Central memory CD8-positive, alpha-beta T cell (primary cell): ENCODE results near the gene FOXN3.

Experiments used
- ATAC-seq: fragments of 150-1000 bp; cut with Tn5 transposase; replicated peaks from 2 replicates; pipeline ENCODE4 v1.10.0; 2022; ENCODE audit warnings: mild to moderate bottlenecking, moderate FRiP score, moderate number of reproducible peaks; ENCODE audit not compliant: poor library complexity, severe bottlenecking; ENCODE audit errors: extremely low read depth
- DNase-seq, 2 donors: peaks; one replicate each; pipeline ENCODE4 v3.0.0; 2021; ENCODE audit warnings: low spot score in 2 of 2
- H3K27ac Mint-ChIP-seq: one replicate; pipeline ENCODE4 v1.8.0; 2022; ENCODE audit warnings: low read depth, mild to moderate bottlenecking, moderate library complexity, mixed read lengths
- H3K27me3 Mint-ChIP-seq: one replicate; pipeline ENCODE4 v1.8.0; 2022; ENCODE audit warnings: mixed read lengths
- H3K36me3 Mint-ChIP-seq: one replicate; pipeline ENCODE4 v1.8.0; 2022; ENCODE audit warnings: mild to moderate bottlenecking, moderate library complexity, mixed read lengths; ENCODE audit not compliant: insufficient read depth
- H3K4me1 Mint-ChIP-seq: one replicate; pipeline ENCODE4 v1.8.0; 2022; ENCODE audit warnings: mixed read lengths
- H3K4me3 Mint-ChIP-seq: one replicate; pipeline ENCODE4 v1.8.0; 2022; ENCODE audit warnings: mild to moderate bottlenecking, moderate library complexity, mixed read lengths
- H3K9me3 Mint-ChIP-seq: one replicate; pipeline ENCODE4 v1.8.0; 2022; ENCODE audit warnings: mixed read lengths

Gene FOXN3

DNA sequence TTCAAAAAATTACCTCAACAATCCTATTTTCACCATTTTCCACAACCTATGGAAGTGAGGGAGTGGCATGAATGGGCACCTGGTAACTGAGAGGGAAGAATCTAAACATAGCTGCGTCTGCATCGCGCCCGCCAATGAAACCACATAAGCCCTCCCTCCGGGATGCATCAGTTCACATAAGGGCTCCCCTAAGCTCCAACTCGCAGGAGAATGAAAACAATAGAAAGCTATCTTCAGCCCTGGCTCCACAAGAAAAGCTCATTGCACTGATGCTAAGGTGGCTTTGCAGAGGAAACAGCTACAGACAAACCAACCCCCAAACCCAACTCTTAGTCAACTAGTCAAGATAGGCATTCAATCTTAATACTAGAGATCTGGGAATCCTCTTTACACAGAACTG is 173.3 kb downstream of the FOXN3 start:
- ATAC-seq (no peak), DNase-seq (no peak)
- peaks cover 7% of the 10 kb centered on the region for H3K36me3 Mint-ChIP-seq
- H3K27me3 Mint-ChIP-seq = no peaks in the 10 kb centered on the region
- H3K9me3 Mint-ChIP-seq = no peaks in the 10 kb centered on the region
- peaks cover 74% of the 10 kb centered on the region for H3K4me1 Mint-ChIP-seq
- no peak overlapping the region for H3K4me3 Mint-ChIP-seq
- no peak overlapping the region for H3K27ac Mint-ChIP-seq

DNA sequence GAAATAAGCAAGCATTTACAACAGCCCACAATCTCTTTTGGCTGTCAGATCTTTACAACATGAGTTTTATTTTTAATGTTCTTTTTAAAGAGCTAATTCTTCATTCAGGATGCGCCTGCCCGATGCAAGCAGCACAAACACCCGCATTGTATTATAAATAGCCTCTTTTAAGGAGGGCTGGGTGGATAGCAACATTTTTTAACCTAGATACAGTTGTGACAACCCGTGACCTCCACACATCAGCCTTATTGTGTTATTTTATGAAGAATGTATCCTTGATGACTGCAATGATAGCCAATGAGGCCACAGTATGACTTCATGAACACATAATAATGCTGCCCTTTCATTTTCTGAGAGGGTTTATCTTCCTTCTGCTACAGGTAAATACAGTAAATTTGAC is 173.7 kb downstream of the FOXN3 start:
- H3K4me1 Mint-ChIP-seq = peaks cover 73% of the 10 kb centered on the region
- H3K36me3 Mint-ChIP-seq = peaks cover 7% of the 10 kb centered on the region
- H3K9me3 Mint-ChIP-seq = no peaks in the 10 kb centered on the region
- no peaks in the 10 kb centered on the region for H3K27me3 Mint-ChIP-seq
- DNase-seq = no peak
- H3K27ac Mint-ChIP-seq = no peak overlapping the region
- ATAC-seq = no peak
- H3K4me3 Mint-ChIP-seq = no peak overlapping the region

- ATAC-seq (no peak), DNase-seq (no peak)
- Mint-ChIP-seq H3K9me3 (no peaks in the 10 kb centered on the region), H3K36me3 (peaks cover 7% of the 10 kb centered on the region), H3K4me3 (no peak overlapping the region), H3K27ac (peak overlapping the region; percentile 19), H3K27me3 (no peaks in the 10 kb centered on the region), H3K4me1 (peaks cover 73% of the 10 kb centered on the region)
Measured at GRCh38 chr14:89242652-89243279, 174.3 kb downstream of the FOXN3 start.

DNA sequence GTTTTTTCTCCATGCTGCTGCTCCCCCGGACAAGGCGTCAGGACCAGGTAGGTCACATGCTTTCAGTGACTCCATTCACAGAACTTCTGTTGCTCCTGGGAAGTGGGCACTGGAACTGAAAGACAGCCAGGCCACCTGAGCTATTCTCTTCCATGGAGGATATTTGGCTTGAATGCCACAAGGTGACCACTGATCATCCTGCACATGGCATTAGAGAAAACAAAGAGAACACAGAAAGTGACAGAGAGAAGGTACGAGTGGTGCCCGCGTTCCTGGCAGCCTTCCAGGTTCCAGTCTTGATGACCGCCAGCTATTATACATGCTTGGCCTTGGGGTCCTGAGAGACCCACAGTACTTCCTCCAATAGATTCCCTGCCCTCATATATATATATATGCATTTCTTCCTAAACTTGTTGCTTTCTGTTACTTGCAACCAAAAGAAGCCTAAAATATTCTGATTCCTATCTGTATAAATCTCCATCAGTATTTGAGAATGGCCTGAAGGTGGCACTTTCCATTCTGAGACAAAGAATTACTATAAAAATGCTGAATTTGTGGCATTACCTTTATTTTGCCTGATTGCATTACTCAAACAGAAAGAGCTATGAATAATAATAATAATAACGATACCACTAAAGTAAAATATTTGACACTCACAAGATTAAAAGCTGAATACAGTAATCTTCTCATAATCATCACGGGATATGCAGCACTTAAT is 174.9 kb downstream of the FOXN3 start:
- no peaks in the 10 kb centered on the region for H3K27me3 Mint-ChIP-seq
- H3K36me3 Mint-ChIP-seq = peaks cover 7% of the 10 kb centered on the region
- no peak overlapping the region for H3K4me3 Mint-ChIP-seq
- no peak for ATAC-seq
- DNase-seq = no peak
- no peaks in the 10 kb centered on the region for H3K9me3 Mint-ChIP-seq
- H3K27ac Mint-ChIP-seq = peak overlapping the region; percentile 19
- peaks cover 71% of the 10 kb centered on the region for H3K4me1 Mint-ChIP-seq

DNA sequence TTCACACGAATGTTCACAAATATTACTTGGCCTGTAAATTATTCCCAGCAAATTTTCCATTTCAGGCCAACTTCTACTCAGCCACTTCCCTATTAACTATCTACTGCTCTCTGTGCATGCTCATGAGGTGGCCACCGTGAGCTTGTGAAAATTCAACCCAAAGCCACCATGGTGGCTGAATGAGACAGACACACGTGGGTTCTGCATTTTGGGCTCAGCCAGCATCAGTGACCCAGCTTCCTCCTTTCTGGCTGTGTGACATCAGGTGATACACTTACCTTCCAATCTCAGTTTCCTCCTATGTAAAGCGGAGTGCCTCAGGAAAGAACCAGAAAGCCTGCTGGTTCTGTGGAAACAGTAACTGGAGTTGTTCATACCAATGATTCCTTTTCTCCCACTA is 175.8 kb downstream of the FOXN3 start:
- peaks cover 73% of the 10 kb centered on the region for H3K4me1 Mint-ChIP-seq
- DNase-seq = no peak
- ATAC-seq = no peak
- H3K9me3 Mint-ChIP-seq = no peaks in the 10 kb centered on the region
- no peaks in the 10 kb centered on the region for H3K27me3 Mint-ChIP-seq
- peaks cover 7% of the 10 kb centered on the region for H3K36me3 Mint-ChIP-seq
- H3K27ac Mint-ChIP-seq = peak overlapping the region; percentile 1
- H3K4me3 Mint-ChIP-seq = no peak overlapping the region

GRCh38 chr14:89240414-89240813 is 176.6 kb downstream of the FOXN3 start:
- peaks cover 9% of the 10 kb centered on the region for H3K36me3 Mint-ChIP-seq
- no peak overlapping the region for H3K4me3 Mint-ChIP-seq
- DNase-seq = no peak
- ATAC-seq = no peak
- H3K27me3 Mint-ChIP-seq = no peaks in the 10 kb centered on the region
- no peaks in the 10 kb centered on the region for H3K9me3 Mint-ChIP-seq
- H3K27ac Mint-ChIP-seq = no peak overlapping the region
- peaks cover 77% of the 10 kb centered on the region for H3K4me1 Mint-ChIP-seq

GRCh38 chr14:89239023-89239422 is 178.0 kb downstream of the FOXN3 start:
- Mint-ChIP-seq H3K9me3 (no peaks in the 10 kb centered on the region), H3K4me1 (peaks cover 79% of the 10 kb centered on the region), H3K27me3 (no peaks in the 10 kb centered on the region), H3K27ac (no peak overlapping the region), H3K36me3 (peaks cover 9% of the 10 kb centered on the region), H3K4me3 (no peak overlapping the region)
- no peak for ATAC-seq
- DNase-seq = no peak

GRCh38 chr14:89237921-89238529 is 179.0 kb downstream of the FOXN3 start:
- Mint-ChIP-seq H3K36me3 (peaks cover 9% of the 10 kb centered on the region), H3K4me3 (no peak overlapping the region), H3K9me3 (no peaks in the 10 kb centered on the region), H3K27ac (no peak overlapping the region), H3K4me1 (peaks cover 80% of the 10 kb centered on the region), H3K27me3 (no peaks in the 10 kb centered on the region)
- ATAC-seq (no peak), DNase-seq (no peak)

DNA sequence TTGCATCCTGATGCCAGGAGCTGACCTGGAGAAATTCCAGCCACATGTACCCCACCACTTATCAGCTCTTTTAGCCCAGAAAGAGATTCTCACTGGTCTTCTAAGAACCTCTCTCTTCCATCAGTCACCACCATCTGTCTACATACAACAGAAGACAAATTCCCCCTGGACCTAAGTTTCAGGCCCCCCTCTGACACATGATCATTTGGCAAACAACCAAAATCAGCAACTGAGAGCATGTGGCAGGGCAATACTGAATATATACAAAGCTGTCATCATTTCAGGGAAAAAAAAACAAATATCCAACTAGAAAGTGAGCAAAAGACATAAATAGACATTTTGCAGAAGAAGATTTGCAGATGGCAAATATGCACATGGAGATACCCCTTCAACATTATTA is 180.2 kb downstream of the FOXN3 start:
- Mint-ChIP-seq H3K9me3 (no peaks in the 10 kb centered on the region), H3K4me1 (peaks cover 74% of the 10 kb centered on the region), H3K27me3 (no peaks in the 10 kb centered on the region), H3K4me3 (no peak overlapping the region), H3K36me3 (peaks cover 8% of the 10 kb centered on the region), H3K27ac (no peak overlapping the region)
- no peak for DNase-seq
- no peak for ATAC-seq

DNA sequence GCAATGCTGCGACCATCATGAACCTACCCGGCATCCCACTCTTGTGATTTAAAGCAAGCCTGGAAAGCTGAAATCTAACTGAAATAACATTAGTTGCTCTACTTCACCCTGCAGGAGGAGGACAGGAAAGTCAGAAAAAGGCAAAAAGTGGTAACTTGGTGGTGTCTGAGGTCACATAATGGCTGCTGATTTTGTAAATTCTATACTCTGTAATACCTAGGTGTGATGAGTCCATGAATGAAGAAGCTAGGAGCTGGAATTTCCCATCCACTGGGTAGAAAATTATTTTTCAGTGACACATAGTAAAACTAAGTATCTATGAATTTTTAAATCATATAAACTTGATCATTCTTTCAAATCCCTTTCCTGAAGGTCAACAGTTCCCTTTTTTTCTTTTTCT is 183.8 kb downstream of the FOXN3 start:
- Mint-ChIP-seq H3K27me3 (no peaks in the 10 kb centered on the region), H3K4me1 (peaks cover 75% of the 10 kb centered on the region), H3K27ac (peak overlapping the region; percentile 41), H3K4me3 (no peak overlapping the region), H3K36me3 (peaks cover 9% of the 10 kb centered on the region), H3K9me3 (no peaks in the 10 kb centered on the region)
- DNase-seq (no peak), ATAC-seq (no peak)

- H3K9me3 Mint-ChIP-seq = no peaks in the 10 kb centered on the region
- no peak for ATAC-seq
- peaks cover 9% of the 10 kb centered on the region for H3K36me3 Mint-ChIP-seq
- H3K4me3 Mint-ChIP-seq = no peak overlapping the region
- no peak for DNase-seq
- H3K27me3 Mint-ChIP-seq = no peaks in the 10 kb centered on the region
- H3K4me1 Mint-ChIP-seq = peaks cover 75% of the 10 kb centered on the region
- no peak overlapping the region for H3K27ac Mint-ChIP-seq
Measured at GRCh38 chr14:89232265-89233070, 184.6 kb downstream of the FOXN3 start.

DNA sequence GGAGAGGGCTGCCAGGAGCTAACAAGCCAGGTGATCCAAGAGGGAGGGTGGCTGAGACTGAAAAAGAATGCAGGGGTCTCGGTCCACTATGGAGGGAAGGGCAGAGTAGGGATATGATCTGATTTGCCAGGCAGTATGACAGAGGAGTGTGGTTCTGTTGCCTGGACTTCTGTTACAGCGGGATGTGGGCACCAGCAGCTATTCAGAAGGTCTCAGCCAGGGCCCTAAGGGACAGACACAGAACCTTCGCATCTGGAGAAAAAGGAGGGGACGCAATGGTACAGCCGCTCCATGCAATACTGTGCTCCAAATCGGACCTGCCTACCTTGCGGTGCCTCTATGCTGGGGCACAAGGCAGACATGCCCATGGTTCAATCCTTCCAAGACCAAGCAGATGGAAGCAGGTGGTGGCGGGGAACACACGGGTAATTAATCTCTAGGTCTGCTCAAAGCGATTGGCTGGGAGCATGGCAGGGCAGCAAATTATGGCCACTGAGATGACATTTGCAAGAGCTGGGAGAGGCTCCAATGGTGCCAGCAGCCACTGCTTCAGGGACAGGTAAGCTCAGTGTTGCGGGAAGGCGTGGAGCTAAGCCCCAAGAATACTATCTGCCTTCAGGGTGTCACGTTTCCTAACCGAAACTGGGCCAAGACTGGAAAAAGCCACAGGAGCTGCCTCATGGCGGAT is 185.5 kb downstream of the FOXN3 start:
- peaks cover 9% of the 10 kb centered on the region for H3K36me3 Mint-ChIP-seq
- H3K4me3 Mint-ChIP-seq = no peak overlapping the region

More for the DNA sequence above, 185.5 kb downstream of the FOXN3 start:
- H3K9me3 Mint-ChIP-seq = no peaks in the 10 kb centered on the region
- H3K27ac Mint-ChIP-seq = no peak overlapping the region
- ATAC-seq (no peak), DNase-seq (no peak)
- H3K27me3 Mint-ChIP-seq = no peaks in the 10 kb centered on the region
- peaks cover 78% of the 10 kb centered on the region for H3K4me1 Mint-ChIP-seq
